HG03139 (cell line): ENCODE data around the gene KCNIP1.
"Not testable (repeated sequence)": the region's sequence is repeated elsewhere in the genome, so short reads cannot be mapped to it uniquely, and the experiment has no call there.

ENCODE experiments used
- ATAC-seq: cut with Tn5 transposase; IDR thresholded peaks from one replicate; pipeline ENCODE4 v1.9.1; 2021; ENCODE audit not compliant: unreplicated experiment

Gene KCNIP1

DNA sequence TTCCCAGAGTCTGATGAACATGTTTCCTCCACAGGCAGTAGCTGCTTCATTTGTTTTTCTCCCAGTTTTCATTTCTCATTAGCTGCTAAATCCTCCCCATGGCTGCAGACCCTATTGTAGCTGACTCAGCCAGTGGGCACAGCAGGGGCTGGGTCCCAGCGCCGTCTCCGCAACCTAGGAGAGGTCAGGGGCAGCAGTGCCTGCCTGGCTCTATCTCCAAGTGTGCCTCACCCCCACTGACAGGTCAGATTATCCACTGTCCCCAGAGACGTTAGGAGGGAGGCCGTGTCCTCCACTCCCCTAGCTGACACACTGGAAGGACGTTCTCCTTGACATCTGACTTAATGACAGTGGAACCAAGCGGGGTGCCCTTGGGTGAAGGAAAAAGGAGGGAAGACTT is 31.1 kb downstream of the KCNIP1 start:
- ATAC-seq, result no peak

DNA sequence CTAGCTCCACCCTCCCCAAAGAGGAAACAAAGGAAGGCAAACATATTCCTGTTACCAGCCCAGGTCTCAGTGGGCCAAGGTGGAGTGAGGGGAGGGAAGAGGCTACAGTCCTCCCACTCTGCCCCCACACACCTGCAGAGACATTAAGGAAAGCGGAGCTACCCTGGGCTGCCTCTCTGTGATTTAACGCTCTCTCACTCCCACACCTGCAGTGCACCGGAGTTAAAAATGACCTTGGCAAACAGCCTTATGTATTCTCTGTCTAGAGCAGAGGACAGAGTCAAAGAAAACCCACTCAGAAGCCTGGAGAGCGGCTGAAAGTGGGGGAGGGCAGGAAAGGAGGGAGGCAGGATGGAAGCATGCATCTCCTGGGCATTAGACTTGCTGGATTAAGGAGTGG is 32.7 kb downstream of the KCNIP1 start:
- no peak for ATAC-seq

DNA sequence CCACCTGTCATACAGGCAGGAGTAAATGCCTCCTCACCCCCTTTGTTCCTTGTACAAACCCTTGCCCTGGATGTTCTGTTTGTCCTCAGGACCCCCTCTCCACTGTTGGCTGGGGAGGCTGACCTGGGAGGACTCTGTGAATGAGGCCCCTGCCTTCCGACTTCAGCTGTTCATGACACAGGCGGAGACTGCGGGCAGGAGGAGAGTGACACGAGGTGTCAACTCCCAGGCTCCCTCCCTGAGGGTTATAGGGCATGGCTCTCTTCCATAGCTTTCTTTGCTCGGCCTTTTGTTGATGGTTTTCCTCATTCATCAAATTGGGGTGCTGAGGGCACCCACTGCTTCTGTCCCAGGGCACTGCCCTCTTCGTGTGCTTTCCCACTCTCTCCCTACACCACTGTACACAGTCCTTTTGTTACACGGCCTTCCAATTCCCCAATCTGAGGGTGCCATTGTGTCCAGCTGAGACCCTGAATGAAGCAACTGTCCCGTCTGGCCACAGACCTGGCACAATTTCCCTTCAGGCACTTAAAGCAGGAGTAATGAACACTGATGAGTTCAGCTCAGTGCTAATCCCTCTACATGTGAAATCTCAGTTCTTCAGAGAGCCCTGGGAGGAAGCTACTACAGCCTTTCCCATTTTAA is 33.8 kb downstream of the KCNIP1 start:
- ATAC-seq, result no peak

DNA sequence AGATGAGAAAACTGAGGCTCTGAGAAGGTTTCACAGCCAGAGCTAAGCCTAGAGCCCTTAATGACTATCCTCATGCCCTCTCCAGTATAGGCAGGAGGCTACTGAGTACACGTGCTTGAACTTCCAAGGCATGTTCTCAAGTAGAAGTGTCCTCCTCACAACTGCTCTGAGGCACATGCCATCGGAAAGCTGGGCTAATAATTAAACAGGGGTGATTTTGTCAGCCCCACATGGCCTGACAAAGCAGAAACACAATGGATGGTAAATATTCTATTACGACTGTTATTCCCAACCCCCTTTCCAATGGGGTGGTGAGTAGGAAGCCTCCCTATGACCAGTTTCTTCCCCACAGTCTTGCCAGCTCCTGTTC is 34.3 kb downstream of the KCNIP1 start:
- no peak for ATAC-seq

DNA sequence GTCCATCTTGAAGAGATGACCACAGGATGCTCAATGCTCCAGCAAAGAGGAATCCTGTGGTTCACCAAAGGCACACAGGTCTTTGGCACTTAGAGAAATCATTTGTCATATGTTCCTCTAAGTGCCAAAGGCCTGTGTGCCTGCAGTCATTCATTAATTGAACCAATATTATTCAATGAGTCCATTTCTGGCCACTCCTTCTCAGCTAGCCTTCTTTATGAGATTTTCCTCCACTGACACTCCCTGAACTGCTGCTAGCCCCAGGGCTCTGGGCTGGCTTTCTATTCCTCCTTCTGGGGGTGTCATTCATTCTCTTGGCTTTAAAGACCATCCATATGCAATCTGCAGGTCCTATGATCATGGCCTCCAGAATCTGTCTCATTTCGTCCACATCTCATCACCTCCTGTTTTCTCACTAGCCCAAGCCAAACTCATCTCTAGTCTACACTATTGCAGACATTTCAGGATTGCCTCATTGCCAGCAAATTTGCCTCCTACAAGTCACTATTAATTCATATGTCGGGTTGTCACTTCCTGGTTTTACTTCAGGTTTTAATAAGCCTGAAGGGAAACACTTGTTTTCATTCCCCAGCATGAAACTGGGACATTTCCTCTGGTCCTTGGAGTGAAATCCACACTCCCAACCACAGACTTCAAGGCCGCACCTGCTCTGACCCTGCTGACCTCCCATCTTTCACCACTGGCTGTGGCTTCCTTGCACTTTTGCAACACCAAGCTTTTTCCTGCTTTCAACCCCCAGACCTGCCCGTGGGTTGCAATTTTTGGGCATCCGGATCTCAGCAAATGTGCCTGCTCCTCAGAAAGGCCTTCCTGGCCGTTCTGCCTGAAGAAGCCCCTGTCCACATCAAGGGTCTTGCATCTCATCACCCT is 35.1 kb downstream of the KCNIP1 start:
- ATAC-seq, result no peak

DNA sequence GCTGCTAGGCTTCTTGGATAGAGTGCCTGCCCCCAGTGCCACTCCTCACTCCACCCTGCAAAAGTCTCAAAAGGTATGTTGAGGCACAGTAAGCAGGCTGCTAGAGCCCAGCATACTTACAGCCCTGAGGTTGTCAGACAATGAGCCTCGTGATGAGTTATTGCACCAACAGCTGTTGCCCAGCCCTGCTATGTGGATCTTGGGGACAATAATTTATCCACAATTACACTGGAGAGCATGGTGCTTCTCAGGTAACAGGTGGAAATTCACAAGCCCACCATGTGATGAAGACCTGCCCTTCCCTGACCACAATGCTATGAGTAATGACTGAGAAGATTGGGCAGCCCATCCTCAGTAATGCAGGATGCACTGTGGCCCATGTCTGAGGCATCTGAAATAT is 36.5 kb downstream of the KCNIP1 start:
- ATAC-seq, result no peak

DNA sequence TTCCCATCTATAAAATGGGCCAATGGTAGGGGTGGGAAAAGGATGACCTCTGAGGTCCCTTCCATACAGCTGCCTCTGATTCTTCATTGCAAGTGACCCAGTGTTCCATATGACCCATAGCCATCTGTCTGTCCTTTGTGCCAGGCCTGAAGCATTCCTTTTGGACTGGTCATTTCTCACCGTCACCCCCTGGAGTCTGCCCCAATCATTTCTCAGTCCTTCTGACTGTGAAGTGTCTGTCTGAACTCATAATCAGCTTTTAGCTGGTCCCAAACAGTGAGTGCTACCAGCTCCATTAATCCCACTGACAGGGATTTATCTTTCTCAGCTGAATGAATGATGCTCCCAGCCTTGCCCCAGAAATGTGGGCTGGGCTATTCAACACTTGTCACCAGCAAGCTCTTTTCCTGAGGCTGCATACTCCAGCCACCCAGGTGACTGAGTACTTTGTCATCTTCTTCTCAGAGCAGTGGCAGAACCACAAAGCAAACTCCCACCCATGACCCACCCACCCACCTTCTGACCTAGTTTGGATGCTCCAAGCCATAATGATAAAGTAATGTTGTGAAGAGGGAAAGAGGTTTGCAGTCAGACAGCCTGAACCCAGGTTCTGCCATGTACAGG is 37.4 kb downstream of the KCNIP1 start:
- no peak for ATAC-seq

DNA sequence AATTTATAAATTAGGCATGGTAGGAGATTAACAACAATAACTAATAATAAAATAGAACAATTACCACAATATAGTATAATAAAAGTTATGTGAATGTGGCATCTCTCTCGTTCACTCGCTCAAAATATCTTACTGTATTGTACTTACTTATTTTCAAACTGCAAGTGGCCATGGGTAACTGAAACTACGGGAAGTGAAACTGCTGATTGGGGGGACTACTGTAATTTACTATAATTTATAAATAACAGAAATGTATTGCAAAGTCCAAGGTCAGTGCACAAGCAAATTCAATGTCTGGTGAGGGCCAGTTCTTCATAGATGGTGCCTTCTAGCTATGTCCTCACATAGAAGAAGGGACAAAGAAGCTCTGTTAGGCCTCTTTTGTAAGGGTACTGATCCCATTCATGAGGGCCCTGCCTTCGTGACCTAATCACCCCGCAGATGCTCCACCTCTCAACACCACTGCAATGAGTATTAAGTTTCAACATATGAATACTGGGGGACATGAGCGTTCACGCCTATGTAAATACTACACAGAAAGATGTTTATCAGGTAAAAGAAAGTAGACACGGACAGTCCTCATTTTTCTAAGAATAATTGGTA is 39.0 kb downstream of the KCNIP1 start:
- ATAC-seq, result no peak

DNA sequence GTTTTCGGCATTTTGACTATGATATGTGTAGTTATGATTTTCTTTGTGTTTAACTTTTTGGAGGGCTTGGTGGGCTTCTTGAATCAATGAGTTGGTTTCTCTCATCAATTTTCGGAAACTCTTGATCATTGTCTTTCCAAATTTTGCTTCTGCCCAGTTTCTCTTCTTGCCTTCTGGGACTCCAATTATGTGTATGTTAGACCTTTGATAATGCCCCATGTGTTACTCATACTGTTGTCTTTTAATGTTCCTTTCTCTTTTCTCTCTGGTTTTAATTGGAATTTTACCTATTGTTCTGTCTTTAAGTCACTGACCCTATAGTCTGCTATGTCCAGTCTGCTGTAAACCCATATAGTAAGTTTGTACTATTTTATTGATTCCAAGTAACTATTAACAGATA is 41.5 kb downstream of the KCNIP1 start:
- no peak for ATAC-seq

DNA sequence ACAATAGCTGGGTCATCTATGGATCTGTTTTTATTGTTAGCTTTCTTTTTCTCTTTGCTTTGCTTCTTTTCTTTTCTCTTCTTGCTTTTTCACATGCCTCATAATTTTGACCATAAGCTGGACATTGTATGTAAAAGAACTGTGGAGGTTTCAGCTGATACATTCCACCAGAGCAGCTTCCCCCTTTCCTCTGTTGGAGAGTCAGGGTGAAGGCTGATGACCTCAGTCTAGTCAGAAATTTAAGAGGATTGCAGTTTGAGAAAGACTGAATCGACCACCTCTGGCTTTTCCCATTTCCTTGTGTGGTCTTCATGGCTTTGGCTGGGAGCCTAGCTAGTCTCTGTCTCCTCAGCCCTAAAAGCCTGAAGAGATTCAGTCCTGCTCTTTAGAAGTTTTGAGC is 42.0 kb downstream of the KCNIP1 start:
- ATAC-seq, result no peak

DNA sequence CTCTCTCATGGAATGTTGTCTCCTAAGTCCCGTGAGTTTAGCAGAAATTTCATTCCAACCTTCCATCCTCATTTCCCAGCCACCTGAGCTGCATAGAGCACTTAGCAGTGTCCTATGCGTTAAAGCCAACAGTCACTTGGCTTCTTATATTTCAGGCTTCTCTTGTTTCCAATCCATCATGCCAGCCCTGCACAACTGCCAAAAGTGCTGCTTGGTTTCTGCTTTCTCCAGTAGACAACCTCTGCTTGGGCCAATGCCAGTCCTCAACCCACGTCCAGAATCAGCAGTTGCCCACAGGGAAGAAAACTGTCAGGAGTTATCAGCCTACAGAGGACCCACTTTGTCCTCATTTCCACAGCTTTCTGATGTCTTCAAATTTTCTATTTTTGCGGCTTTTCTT is 42.5 kb downstream of the KCNIP1 start:
- no peak for ATAC-seq

DNA sequence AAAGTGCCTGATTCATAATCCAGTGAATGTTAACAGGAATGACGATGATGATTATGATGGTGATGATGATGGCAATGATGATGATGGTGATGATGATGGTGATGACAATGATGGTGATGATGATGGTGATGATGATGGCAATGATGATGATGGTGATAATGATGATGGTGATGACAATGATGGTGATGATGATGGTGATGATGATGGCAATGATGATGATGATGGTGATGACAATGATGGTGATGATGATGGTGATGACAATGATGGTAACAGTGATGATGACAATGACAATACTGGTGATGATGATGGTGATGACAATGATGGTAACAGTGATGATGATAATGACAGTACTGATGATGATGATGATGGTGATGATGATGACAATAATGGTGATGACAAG is 46.6 kb downstream of the KCNIP1 start:
- ATAC-seq, result not testable (repeated sequence)

DNA sequence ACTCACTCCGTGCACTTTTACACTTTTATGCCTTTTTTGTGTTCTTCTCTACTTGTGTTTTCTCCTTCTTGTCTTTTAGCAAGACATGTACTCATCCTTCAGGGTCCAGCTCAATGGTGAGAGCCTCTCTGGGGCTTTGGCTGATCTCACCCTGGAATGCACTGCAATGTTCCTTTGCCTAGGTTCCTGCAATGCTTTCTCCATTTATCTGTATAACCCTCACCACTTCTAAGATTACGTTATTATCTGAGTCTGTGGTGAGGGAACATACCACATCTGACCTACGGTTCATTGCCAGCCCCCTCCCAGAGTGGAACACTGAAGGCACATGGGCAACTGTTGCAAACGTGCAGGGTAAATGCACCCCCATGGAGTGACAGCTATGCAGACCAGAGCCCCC is 47.3 kb downstream of the KCNIP1 start:
- no peak for ATAC-seq

DNA sequence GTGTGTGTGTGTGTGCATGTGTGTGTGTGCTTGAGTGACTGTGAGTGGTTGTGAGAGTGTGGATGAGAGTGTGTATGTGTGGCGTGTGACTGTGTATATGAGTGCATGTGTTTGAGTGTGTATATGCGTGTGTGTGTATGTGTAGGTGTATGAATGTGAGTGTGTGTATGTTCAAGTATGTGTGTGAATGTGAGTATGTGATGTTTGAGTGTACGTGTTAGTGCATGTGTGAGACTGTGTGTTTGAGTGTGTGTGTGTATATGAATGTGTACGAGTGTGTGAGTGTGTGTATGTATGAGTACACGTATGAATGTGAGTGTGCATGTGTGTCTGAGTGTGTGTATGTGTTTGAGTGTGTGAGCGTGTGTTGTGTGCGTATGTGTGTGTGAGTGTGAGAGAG is 47.8 kb downstream of the KCNIP1 start:
- ATAC-seq, result no peak

DNA sequence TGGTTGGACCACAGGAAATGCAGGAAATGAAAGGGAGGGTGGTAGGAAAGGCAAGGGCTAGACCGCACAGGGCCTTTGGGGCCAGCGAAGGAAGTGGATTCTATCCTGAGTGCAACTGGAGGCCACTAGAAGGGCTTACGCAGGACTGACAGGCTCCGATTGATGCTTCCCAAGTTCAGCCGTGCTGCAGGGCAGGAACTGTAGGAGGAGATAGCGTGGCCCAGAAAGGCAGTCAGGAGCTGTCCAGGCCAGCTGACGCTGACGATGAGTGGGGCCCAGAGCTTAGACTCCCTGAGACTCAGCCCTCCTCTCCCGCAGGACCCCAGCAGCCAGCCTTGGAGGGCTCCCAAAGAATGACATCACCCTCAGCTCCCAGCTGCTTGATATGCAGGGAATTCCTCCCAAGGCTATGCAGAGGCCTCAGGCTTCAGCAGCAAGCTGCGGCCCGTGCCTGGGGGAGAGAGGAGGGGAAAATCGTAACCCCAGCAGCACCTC is 48.8 kb downstream of the KCNIP1 start:
- ATAC-seq, result no peak

DNA sequence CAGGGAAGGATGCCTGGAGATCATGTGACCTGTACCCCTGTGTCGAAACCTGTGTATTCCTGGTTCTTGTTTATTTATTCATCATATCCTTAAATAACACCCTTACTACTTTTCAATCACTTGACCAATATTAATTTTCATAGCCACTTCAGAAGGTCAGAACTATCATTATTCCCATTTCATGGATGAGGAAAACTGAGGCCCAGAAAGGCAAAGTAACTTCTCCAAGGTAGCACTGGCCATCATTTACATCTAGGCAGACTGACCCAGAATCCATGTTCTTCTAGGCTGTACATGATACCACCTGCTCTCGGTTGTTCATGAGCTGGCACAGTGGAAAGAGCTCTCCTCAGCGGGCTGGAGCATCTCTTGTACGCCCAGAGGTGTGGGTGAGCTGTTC is 49.4 kb downstream of the KCNIP1 start:
- no peak for ATAC-seq

DNA sequence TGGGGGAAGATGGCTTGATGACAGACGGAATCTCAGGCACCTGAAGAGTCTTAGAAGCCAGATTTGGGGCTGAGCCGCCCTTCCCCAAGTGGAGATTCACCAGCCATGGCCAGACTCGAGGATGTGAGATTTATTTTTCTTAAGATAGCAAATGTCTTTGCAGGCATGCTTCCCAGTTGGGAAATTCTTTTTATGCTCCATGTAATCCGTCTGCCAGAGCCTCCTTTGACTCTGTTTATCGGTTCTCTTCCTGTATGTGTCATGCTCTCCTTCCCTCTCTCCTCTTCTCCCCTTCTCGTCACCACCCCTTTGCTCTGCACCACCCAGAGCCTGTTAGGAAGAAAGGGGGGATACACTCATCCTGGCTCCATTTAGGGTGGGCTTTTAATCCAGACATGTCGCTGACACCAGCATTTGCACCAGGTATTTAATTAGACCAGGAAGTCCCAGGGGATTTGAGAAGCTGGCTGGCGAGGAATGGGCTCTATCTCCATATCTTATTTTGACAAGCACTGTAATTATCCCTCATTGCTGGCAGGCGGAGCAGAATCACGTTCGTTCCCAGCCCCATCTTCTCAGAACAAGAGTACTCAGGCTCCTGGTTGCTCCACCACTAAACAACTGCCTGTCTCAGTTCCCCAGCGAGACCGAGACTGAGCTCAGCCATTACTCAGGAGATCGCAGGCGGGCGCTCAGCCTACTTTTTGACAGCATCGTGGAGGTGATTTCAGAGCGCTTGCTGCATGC is 50.9 kb downstream of the KCNIP1 start:
- no peak for ATAC-seq

DNA sequence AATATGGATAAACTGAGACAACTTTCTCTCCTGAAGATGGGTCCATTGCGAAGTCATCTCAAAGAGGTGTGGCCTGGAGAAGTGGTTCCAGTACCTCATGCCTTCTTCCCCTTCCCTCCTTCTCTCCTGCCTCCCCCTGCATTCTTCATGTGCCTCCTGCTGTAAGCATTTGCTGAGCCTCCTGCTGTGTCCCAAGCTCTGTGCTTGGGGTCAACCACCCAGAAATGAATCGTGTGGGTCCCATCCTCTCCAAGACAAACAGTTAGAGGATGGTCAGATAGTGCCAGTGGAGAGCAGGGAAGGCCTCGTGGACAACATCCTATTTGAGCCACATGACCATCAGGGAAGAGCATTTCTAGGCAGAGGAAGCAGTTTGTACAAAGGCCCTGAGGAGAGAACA is 53.5 kb downstream of the KCNIP1 start:
- ATAC-seq, result no peak

DNA sequence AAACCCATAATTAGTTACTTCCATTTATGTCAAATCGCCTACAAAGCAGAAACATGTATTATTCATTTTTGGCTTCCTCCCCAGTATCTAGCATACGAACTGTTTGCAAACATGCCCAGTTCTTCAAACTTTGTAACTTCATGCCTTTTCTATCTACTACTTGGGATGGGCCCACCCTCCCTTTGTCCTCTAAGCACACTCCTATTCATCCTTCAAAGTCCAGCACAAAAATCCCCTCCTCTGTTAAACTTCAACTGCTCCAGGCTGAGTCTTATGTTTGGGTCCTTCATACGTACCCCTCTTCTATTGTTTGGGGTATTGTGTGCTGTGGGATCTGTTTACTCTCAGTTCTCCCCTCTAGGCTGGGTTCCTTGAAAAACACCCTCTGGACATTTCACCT is 55.5 kb downstream of the KCNIP1 start:
- no peak for ATAC-seq

DNA sequence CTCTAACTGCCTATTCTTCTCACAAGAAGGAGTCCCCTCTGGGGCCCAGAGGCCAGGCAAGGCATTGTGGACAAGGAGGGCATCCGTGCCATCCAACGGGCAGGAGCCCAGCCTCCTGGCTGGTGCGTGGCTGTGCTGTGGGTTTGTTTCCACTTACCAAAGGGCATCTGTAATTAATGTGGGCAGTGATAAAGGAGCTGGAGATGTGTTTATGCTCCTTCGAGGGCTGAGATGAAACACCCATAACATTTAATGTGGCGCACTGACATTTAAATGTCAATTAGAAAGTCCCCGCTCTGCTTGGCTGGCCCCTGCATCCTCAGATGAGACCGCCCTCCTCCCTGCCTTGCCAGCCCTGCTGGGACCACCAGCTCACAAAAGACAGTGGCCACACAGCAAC is 57.1 kb downstream of the KCNIP1 start:
- no peak for ATAC-seq
